ENCODE results near the gene EBF3. TPM values are rescaled to one million over a fixed set of nuclear protein-coding genes. Genes with fewer than 3 reads are reported as not detected.

EBF3 gene
- total RNA-seq, 1 experiment from 2014 or later = not detected

DNA sequence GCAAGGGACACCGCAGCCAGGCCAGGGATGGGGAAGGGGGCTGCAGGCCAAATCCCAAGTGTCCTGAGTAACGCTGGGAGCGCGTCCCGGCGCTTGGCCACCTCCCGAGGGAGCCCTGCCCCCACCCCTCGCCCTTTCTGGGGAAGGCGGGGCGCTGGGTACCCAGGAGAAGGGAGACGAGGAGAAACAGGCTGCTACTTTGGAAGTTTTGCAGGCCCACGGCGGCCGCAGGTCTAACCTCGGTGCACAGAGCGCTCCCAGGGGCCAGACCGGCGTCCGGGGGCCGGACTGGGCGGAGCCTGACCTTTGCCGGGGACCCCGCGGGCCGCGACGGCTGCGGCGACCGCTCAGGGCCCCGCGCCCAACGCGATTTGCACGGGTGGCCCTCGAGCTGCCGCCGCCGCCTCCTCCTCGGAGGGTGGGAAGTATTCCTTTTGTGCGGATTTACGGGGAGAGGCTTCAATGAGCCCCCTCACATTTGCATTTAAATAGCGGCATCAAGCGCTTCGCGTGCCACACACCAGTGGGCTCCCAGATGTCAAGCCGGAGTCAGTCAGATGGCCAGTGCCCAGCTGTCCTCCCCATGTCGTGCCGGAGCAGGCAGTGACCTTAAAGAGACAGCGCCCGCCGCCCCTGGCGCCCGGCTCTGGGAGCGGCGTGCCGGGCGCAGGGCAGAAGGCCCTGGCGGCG lies 3.0 kb upstream of the EBF3 start:
- ChIA-PET POLR2A (ENCODE audit: unreplicated experiment) (no interaction called here), CTCF (no interaction called here)
- DNase-seq (no peak), ATAC-seq (no peak)
- Histone ChIP-seq H3F3A (ENCODE audit: low read length, unreplicated experiment) (no peaks in the 10 kb centered on the region), H3K9me2 (replicated peaks; ENCODE audit: low read length) (no peaks in the 10 kb centered on the region), H3K4me3 (ENCODE audit: low read length) (no peak overlapping the region), H3K9me3 (ENCODE audit: low read length) (no peaks in the 10 kb centered on the region), H3K4me1 (ENCODE audit: insufficient read depth, low read length) (peaks cover 3% of the 10 kb centered on the region), H4K20me1 (ENCODE audit: low read length) (no peaks in the 10 kb centered on the region), H2AFZ (ENCODE audit: low read length) (no peak overlapping the region), H3K36me3 (ENCODE audit: low read depth, low read length) (no peaks in the 10 kb centered on the region), H3K79me2 (ENCODE audit: low read length) (no peaks in the 10 kb centered on the region), H3K9ac (ENCODE audit: low read length) (no peak overlapping the region), H3K27me3 (ENCODE audit: low read length) (peaks cover 83% of the 10 kb centered on the region), H3K27ac (ENCODE audit: low read length) (no peak overlapping the region), H3K4me2 (ENCODE audit: low read length) (no peak overlapping the region; the same call in 1 of the 2 replicates)
- no TSS peak for BruUV-seq (replicated peaks)
- TF ChIP-seq EZH2 (IDR thresholded peaks at IDR 0.05; ENCODE audit: low read length, unreplicated experiment) (peak; percentile 88), EZH2phosphoT487 (IDR thresholded peaks at IDR 0.05; ENCODE audit: borderline replicate concordance, low read length) (peak; percentile 67; the same call in 1 of the 2 replicates)
- TF ChIP-seq, protein P1, sequence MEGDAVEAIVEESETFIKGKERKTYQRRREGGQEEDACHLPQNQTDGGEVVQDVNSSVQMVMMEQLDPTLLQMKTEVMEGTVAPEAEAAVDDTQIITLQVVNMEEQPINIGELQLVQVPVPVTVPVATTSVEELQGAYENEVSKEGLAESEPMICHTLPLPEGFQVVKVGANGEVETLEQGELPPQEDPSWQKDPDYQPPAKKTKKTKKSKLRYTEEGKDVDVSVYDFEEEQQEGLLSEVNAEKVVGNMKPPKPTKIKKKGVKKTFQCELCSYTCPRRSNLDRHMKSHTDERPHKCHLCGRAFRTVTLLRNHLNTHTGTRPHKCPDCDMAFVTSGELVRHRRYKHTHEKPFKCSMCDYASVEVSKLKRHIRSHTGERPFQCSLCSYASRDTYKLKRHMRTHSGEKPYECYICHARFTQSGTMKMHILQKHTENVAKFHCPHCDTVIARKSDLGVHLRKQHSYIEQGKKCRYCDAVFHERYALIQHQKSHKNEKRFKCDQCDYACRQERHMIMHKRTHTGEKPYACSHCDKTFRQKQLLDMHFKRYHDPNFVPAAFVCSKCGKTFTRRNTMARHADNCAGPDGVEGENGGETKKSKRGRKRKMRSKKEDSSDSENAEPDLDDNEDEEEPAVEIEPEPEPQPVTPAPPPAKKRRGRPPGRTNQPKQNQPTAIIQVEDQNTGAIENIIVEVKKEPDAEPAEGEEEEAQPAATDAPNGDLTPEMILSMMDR (conservative IDR thresholded peaks at IDR 0.05; ENCODE audit: low read depth, low read length) = no peak
- intact Hi-C loops (cut with micrococcal nuclease) = loop anchor here (10.0 kb wide), 1 partner anchor 138 kb away; no protein-coding TSS in a partner anchor

DNA sequence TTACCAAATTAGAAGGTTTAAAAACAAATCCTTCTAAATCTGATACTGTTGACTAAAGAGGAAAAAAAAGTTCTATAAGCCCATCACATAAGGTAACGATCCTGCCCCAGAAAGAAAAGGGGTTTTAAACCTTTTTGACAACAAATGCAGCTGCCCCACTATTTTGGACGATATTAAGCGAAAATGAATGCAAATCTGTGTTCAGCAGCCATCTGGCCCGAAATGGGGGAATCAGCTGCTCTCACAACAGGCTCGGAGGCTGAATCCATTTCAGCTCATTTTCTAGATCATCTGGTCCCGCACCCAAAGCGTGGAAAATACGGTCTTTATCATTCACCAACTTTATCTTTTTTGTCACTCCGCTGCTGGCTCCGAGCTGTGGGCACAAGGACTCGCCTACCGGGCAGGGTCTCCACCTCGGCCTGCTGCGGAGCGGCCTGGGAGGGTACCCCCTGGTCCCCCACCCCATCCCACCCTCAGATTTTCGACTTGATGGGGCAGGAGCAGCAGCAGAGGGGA lies 2.4 kb upstream of the EBF3 start:
- H3K9me2 ChIP-seq (replicated peaks; ENCODE audit: low read length) = no peaks in the 10 kb centered on the region
- no peak overlapping the region for H2AFZ ChIP-seq (ENCODE audit: low read length)
- no peak overlapping the region for H3K4me2 ChIP-seq (ENCODE audit: low read length)
- intact Hi-C loops (cut with micrococcal nuclease) = loop anchor here (10.0 kb wide), 1 partner anchor 138 kb away; no protein-coding TSS in a partner anchor
- no peaks in the 10 kb centered on the region for H3K4me1 ChIP-seq (ENCODE audit: insufficient read depth, low read length)
- BruUV-seq (replicated peaks) = no TSS peak
- TF ChIP-seq EZH2 (IDR thresholded peaks at IDR 0.05; ENCODE audit: low read length, unreplicated experiment) = no peak
- TF ChIP-seq EZH2phosphoT487 (IDR thresholded peaks at IDR 0.05; ENCODE audit: borderline replicate concordance, low read length) = no peak
- TF ChIP-seq, protein P1 (conservative IDR thresholded peaks at IDR 0.05; ENCODE audit: low read depth, low read length) = no peak
- H3K36me3 ChIP-seq (ENCODE audit: low read depth, low read length) = no peaks in the 10 kb centered on the region
- no peaks in the 10 kb centered on the region for H4K20me1 ChIP-seq (ENCODE audit: low read length)
- no peak for DNase-seq
- ChIA-PET POLR2A (ENCODE audit: unreplicated experiment) (no interaction called here), CTCF (no interaction called here)
- H3K9ac ChIP-seq (ENCODE audit: low read length) = no peak overlapping the region
- no peaks in the 10 kb centered on the region for H3K9me3 ChIP-seq (ENCODE audit: low read length)
- peaks cover 86% of the 10 kb centered on the region for H3K27me3 ChIP-seq (ENCODE audit: low read length)
- H3K27ac ChIP-seq (ENCODE audit: low read length) = no peak overlapping the region
- no peaks in the 10 kb centered on the region for H3F3A ChIP-seq (ENCODE audit: low read length, unreplicated experiment)
- no peaks in the 10 kb centered on the region for H3K79me2 ChIP-seq (ENCODE audit: low read length)
- no peak for ATAC-seq
- H3K4me3 ChIP-seq (ENCODE audit: low read length) = no peak overlapping the region

DNA sequence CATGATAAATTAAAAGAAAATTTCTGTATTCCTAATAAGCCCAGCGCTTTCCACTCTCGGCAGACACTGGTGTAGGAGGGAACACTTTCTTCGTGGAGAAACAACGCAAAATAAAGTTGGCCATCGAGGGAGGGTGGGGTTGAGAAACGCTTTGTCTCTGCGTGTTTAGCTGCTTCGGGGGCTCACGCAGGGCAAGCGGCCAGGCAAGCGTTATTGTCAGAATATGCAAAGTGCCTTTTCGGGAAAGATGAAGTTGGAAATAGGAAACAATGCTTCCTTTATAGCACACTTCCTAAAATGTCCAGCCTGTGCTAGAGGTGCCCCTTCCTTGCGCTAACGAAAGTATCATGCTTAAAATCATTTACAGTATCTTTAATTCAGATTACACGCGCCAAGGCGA lies 1.9 kb upstream of the EBF3 start:
- intact Hi-C loops (cut with micrococcal nuclease) = loop anchor here (10.0 kb wide), 1 partner anchor 139 kb away; no protein-coding TSS in a partner anchor
- no peak overlapping the region for H3K27ac ChIP-seq (ENCODE audit: low read length)
- H4K20me1 ChIP-seq (ENCODE audit: low read length) = no peaks in the 10 kb centered on the region
- no peak overlapping the region for H2AFZ ChIP-seq (ENCODE audit: low read length)
- no peak for DNase-seq
- peaks cover 89% of the 10 kb centered on the region for H3K27me3 ChIP-seq (ENCODE audit: low read length)
- no peaks in the 10 kb centered on the region for H3K79me2 ChIP-seq (ENCODE audit: low read length)
- no peak overlapping the region for H3K9ac ChIP-seq (ENCODE audit: low read length)
- no peaks in the 10 kb centered on the region for H3K9me2 ChIP-seq (replicated peaks; ENCODE audit: low read length)
- BruUV-seq (replicated peaks) = no TSS peak
- H3F3A ChIP-seq (ENCODE audit: low read length, unreplicated experiment) = no peaks in the 10 kb centered on the region
- no peaks in the 10 kb centered on the region for H3K36me3 ChIP-seq (ENCODE audit: low read depth, low read length)
- ChIA-PET CTCF (no interaction called here), POLR2A (ENCODE audit: unreplicated experiment) (no interaction called here)
- H3K4me1 ChIP-seq (ENCODE audit: insufficient read depth, low read length) = no peaks in the 10 kb centered on the region
- TF ChIP-seq EZH2phosphoT487 (IDR thresholded peaks at IDR 0.05; ENCODE audit: borderline replicate concordance, low read length) (no peak), EZH2 (IDR thresholded peaks at IDR 0.05; ENCODE audit: low read length, unreplicated experiment) (no peak)
- TF ChIP-seq, protein P1 (conservative IDR thresholded peaks at IDR 0.05; ENCODE audit: low read depth, low read length) = no peak
- no peak overlapping the region for H3K4me2 ChIP-seq (ENCODE audit: low read length)
- no peak for ATAC-seq
- H3K4me3 ChIP-seq (ENCODE audit: low read length) = no peak overlapping the region
- H3K9me3 ChIP-seq (ENCODE audit: low read length) = no peaks in the 10 kb centered on the region
